BE2C (cell line): Measurements from ENCODE around the gene SLC25A13.

Source experiments
- DNase-seq: peaks from one replicate; pipeline ENCODE4 v3.0.0-alpha.2; 2020
- H3K27me3 ChIP-seq: fragments of 250-450 bp; sonication (Bioruptor Pico); 2 replicates; pipeline ENCODE4 v1.5.1; 2020; ENCODE audit warnings: mild to moderate bottlenecking
- H3K36me3 ChIP-seq: fragments of 250-450 bp; sonication (Bioruptor Pico); 2 replicates; pipeline ENCODE4 v1.5.1; 2020; ENCODE audit warnings: mild to moderate bottlenecking
- H3K4me1 ChIP-seq: fragments of 250-450 bp; sonication (Bioruptor Pico); 2 replicates; pipeline ENCODE4 v1.5.1; 2020
- H3K4me3 ChIP-seq: 2 replicates; pipeline ENCODE4 v1.5.1; 2011; ENCODE audit warnings: low read depth, low read length
- H3K9me3 ChIP-seq: fragments of 250-450 bp; sonication (Bioruptor Pico); 2 replicates; pipeline ENCODE4 v1.5.1; 2020
- TF ChIP-seq, protein P1 (sequence below): IDR thresholded peaks from 2 replicates; pipeline ENCODE4 v1.5.1; 2012; ENCODE audit warnings: mild to moderate bottlenecking, low read depth, low read length

SLC25A13 gene

DNA sequence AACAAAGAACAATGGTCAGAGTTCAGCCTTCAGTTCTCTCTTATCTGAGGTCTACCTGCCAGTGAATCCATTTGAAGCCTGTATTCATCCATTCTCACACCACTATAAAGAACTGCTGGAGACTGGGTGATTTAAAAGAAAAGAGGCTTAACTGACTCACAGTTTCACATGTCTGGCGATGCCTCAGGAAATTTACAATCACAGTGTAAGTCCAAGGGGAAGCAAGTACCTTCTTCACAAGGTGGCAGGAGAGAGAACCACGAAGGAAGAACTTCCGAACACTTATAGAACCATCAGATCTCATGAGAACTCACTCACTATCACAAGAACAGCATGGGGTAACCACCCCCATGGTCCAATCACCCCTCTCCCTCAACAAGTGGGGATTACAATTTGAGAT is 33.0 kb upstream of the SLC25A13 start:
- Histone ChIP-seq H3K36me3 (no peaks in the 10 kb centered on the region), H3K9me3 (no peaks in the 10 kb centered on the region), H3K4me1 (no peaks in the 10 kb centered on the region), H3K4me3 (no peak overlapping the region), H3K27me3 (no peaks in the 10 kb centered on the region; the same call in 1 of the 2 replicates)
- no peak for DNase-seq
- TF ChIP-seq, protein P1, sequence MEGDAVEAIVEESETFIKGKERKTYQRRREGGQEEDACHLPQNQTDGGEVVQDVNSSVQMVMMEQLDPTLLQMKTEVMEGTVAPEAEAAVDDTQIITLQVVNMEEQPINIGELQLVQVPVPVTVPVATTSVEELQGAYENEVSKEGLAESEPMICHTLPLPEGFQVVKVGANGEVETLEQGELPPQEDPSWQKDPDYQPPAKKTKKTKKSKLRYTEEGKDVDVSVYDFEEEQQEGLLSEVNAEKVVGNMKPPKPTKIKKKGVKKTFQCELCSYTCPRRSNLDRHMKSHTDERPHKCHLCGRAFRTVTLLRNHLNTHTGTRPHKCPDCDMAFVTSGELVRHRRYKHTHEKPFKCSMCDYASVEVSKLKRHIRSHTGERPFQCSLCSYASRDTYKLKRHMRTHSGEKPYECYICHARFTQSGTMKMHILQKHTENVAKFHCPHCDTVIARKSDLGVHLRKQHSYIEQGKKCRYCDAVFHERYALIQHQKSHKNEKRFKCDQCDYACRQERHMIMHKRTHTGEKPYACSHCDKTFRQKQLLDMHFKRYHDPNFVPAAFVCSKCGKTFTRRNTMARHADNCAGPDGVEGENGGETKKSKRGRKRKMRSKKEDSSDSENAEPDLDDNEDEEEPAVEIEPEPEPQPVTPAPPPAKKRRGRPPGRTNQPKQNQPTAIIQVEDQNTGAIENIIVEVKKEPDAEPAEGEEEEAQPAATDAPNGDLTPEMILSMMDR, result no peak

DNA sequence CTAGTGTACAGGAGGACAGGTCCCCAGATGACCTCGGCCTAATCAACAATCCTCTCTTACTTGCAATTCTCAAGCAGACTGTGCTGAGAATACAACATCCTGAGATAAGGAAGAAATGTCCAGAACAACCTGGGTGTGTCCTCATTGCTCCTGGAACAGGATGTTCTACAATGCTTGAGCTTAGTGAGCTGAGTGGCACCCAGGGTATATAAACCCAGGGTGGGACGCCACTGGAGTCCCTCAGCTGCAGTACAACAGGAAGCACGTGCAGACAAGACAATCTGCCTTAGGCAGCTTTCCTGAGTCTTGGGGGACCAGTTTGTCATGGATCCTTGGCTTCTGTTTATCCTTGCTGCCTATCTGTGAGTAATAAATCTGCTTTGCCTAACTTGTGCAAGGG is 27.7 kb upstream of the SLC25A13 start:
- Histone ChIP-seq H3K4me3 (no peak overlapping the region), H3K4me1 (no peaks in the 10 kb centered on the region), H3K9me3 (no peaks in the 10 kb centered on the region), H3K27me3 (no peaks in the 10 kb centered on the region; the same call in 1 of the 2 replicates), H3K36me3 (no peaks in the 10 kb centered on the region)
- TF ChIP-seq, protein P1, result no peak
- DNase-seq, result no peak

DNA sequence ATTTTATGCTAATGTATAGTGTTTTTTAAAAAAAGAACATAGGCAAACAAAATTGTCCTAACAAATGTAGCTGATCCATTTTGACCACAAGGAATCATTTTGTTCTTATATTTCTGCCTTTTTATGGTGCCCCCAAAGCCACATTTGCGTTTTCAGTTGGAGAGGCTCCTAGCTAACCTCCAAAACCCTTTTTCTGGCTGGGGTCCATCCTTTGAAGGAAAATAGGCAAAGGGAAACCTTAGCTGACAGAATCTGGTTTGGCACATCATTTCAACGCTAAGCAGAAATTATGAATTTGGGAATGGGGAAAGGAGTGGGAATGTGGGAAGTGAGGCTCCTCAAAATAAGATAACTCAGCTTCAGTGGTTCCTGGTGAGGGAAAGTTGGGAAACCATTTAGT is 25.6 kb upstream of the SLC25A13 start:
- TF ChIP-seq, protein P1, result no peak
- Histone ChIP-seq H3K4me3 (no peak overlapping the region), H3K27me3 (no peaks in the 10 kb centered on the region), H3K36me3 (no peaks in the 10 kb centered on the region), H3K4me1 (no peaks in the 10 kb centered on the region), H3K9me3 (no peaks in the 10 kb centered on the region)
- no peak for DNase-seq

DNA sequence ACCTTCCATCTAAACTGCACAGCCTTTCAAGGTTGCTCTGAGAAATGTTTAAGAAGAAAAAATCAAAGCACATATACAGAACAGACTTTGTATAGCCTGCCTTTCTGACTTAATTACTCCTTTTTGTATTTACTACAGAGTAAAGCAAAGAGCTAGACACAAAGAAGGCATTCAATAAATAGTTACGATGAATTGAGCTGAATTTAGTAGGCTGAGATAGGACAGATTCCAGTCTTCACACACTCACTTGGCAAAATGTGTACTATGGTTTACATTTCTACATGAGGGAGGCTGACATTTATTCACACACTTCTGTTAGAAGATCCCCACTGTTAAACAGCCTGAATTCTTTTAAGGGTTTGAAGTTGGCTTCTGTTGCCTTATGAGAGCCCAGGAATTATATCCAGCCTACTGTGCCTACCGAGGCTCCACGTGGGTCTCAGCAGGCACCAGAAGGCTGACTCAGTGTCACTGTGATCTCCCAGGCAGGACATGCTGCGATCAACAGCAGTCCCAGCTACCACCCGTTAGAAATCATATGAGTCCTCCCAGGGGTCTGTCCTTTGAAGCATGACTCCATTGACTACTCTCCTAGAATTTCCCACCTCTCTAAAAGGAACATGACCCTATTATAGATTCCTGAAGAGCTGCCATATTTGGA is 24.5 kb upstream of the SLC25A13 start:
- TF ChIP-seq, protein P1, result no peak
- H3K27me3 ChIP-seq, result no peaks in the 10 kb centered on the region
- DNase-seq, result no peak
- no peaks in the 10 kb centered on the region for H3K36me3 ChIP-seq
- no peaks in the 10 kb centered on the region for H3K4me1 ChIP-seq
- no peaks in the 10 kb centered on the region for H3K9me3 ChIP-seq
- no peak overlapping the region for H3K4me3 ChIP-seq

DNA sequence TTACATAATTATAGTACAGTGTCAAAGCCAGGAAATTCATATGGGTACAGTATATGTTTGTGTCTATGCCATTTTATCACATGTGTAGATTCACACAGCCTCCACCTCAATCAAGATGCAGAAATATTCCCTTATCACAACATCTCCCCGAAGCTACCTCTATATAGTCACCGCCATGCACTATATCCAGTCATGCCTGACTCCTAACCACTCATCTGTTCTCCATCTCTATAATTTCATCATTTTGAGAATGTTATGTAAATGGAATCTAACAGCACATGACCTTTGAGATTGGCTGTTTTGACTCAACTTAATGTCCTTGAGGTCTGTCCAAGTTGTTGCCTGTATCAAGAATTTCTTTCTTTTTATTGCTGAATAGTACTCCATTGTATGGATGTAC is 22.3 kb upstream of the SLC25A13 start:
- no peaks in the 10 kb centered on the region for H3K4me1 ChIP-seq
- no peak for DNase-seq
- TF ChIP-seq, protein P1, result no peak
- no peak overlapping the region for H3K4me3 ChIP-seq
- no peaks in the 10 kb centered on the region for H3K36me3 ChIP-seq
- no peaks in the 10 kb centered on the region for H3K27me3 ChIP-seq
- no peaks in the 10 kb centered on the region for H3K9me3 ChIP-seq

DNA sequence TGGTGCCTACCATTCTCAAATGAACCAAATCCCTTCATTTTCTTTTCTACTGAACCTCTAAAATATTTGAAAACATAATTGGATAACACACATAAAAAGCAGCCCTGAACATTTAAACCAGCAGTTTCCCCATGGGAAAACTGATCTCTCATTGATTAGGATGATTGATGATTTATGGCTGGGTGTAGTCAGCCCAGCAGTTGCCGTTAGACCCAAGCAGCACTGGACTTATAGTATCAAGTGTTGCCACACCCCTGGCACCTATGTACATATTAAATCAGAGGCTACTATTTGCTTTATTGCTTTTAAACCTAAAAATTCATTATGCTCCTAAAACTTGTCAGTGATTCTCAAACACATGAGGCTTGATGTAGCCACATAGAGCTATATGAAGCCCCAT is 20.2 kb upstream of the SLC25A13 start:
- Histone ChIP-seq H3K4me3 (no peak overlapping the region), H3K4me1 (no peaks in the 10 kb centered on the region), H3K36me3 (no peaks in the 10 kb centered on the region), H3K9me3 (no peaks in the 10 kb centered on the region), H3K27me3 (no peaks in the 10 kb centered on the region)
- TF ChIP-seq, protein P1, result no peak
- no peak for DNase-seq
